NCI-H460 (cell line): ENCODE data around the gene MCRIP2. TPM values are rescaled to one million over a fixed set of nuclear protein-coding genes. Genes with fewer than 3 reads are reported as not detected.
A peak's percentile ranks its signal among the peaks of the same experiment; 100 is the strongest.
"Not testable (repeated sequence)": the region's sequence is repeated elsewhere in the genome, so short reads cannot be mapped to it uniquely, and the experiment has no call there.

ENCODE experiments used
- DNase-seq: peaks from one replicate; pipeline ENCODE4 v3.0.0-alpha.2; 2016; ENCODE audit warnings: low read depth; ENCODE audit errors: extremely low read depth
- total RNA-seq: library from RNA; depleted of rRNA; stranded (reverse); fragments of >200 nt; shearing (Covaris generic); gene quantifications from 2 replicates; pipeline ENCODE4 v1.2.3, GENCODE V29; 2014

The MCRIP2 gene
- total RNA-seq, 1 experiment from 2014 or later = 60.2 TPM

DNA sequence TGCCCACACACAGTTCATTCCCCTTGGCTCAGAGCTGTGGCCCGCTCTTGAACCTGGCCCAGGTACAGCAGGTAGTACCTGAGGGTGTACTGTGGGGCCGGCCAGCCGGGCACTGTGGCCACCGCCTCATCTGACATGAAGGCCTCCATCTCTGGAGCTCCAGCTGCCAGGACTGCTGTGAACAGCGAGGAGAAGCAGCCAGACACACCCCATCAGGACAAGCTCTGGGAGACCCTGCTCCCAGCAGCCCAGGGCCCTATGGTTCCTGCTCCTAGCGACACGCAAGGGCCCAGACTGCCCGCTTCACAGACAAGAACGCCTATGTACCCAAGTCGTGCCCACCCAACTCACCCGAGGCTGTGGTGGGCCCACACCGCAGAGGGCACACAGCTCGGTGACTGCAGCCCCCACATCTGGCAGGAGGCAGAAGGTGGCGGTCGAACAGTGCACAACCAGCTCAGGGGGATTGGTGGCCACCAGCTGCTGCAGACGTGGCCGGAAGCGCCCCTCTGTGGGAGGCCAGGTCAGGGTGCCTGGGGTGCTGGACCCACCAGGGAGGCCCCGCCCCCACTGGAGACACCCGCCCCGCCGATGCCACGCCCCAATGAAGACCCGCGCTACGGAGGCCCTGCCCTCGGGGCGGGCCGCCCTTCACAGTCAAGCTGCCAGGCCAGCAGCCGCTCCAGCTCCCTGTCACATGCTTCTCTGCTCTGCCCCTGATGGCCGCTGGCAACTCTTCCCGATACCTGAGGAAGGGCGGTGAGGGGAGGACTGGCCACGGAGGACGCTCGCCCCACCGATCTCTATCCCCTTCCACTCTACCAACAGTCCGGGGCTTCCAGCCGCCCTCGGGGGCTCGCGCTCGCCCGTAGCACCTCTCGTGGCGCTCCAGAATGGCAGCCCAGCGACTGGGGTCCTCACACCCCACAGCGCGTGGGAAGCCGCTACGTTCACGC lies 37.5 kb downstream of the MCRIP2 start:
- no peak for DNase-seq

DNA sequence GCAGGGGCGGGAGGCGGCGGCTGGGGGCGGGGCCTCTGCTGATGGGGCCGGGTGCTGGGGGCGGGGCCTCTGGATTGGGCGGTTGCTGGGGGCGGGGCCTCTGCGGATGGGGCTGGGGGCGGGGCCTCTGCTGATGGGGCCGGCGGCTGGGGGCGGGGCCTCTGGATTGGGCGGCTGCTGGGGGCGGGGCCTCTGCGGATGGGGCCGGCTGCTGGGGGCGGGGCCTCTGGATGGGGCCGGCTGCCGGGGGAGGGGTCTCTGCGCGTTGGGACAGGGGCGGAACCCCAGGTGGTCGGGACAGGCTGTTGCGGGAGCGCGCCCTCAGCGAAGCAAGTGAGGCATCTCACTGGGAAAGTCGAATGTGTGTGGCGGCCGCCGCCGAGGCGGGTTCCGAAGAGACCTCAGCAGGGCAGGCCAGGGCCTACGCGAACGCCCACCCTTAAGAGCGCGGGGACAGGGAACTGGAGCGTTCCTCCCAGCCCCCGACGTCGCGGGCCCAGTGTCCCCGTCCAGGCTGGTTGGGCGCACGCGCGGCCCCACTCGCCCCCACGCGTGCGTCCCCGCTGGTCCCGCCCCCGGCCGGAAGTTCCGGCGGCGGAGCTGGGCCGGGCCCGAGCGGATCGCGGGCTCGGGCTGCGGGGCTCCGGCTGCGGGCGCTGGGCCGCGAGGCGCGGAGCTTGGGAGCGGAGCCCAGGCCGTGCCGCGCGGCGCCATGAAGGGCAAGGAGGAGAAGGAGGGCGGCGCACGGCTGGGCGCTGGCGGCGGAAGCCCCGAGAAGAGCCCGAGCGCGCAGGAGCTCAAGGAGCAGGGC lies 38.4 kb downstream of the MCRIP2 start, which contains the start of gene STUB1:
TSS of gene STUB1 (plus strand) at position 597 of the 811 bp plus-strand sequence. CDS start at position 713, 116 bp downstream.
- DNase-seq = peak; percentile 86

DNA sequence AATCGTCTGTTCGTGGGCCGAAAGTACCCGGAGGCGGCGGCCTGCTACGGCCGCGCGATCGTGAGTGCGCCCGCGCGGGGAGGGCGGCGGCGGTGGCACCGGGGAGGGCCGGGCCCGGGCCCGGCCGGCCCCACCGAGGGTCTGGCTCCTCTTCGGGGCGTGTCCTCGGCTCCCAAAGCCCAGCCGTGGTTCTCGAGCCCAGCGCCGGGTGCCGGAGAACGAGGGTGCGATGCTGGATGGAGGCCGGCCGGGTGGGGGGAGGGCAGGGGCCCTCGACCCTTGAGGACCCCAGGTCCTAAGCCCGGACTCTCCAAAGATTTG lies 39.0 kb downstream of the MCRIP2 start:
- no peak for DNase-seq

DNA sequence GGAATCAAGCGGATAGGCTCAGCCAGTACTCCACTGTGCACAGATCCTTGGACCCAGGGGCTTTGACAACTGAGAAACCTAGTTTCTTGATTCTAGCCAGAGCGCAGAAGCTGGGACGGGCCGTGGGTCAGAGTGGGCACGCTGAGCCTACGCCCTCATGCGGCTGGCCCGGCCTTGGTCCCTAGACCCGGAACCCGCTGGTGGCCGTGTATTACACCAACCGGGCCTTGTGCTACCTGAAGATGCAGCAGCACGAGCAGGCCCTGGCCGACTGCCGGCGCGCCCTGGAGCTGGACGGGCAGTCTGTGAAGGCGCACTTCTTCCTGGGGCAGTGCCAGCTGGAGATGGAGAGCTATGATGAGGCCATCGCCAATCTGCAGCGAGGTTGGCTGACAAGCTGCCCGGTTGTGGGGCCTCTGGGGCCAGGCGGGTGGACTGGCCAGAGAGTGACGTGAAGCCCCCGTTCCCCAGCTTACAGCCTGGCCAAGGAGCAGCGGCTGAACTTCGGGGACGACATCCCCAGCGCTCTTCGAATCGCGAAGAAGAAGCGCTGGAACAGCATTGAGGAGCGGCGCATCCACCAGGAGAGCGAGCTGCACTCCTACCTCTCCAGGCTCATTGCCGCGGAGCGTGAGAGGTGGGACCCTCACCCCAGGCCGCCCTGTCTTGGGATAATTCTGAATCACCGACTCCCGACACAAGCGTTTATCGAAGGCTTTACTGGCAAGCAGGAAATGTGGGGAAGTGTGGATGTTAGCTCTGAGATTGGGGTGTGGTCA lies 39.5 kb downstream of the MCRIP2 start:
- DNase-seq = no peak

DNA sequence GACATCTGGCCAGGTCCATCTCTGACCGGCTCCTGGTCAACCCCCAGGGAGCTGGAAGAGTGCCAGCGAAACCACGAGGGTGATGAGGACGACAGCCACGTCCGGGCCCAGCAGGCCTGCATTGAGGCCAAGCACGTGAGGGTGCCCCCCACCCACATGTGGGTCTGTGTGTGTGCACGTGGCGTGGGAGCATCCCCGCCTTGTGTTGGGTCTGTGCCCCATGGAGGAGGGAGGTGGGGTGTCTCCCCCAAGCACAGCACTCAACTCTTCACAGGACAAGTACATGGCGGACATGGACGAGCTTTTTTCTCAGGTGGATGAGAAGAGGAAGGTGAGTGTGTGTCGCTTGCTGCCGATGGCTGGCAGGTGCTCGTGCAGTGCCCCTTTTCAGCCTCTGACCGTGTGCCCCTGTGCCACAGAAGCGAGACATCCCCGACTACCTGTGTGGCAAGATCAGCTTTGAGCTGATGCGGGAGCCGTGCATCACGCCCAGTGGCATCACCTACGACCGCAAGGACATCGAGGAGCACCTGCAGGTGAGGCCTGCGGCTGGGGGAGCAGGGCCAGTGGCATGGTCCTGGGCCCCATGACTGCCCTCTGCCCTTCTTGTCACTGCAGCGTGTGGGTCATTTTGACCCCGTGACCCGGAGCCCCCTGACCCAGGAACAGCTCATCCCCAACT lies 40.3 kb downstream of the MCRIP2 start:
- DNase-seq = no peak

DNA sequence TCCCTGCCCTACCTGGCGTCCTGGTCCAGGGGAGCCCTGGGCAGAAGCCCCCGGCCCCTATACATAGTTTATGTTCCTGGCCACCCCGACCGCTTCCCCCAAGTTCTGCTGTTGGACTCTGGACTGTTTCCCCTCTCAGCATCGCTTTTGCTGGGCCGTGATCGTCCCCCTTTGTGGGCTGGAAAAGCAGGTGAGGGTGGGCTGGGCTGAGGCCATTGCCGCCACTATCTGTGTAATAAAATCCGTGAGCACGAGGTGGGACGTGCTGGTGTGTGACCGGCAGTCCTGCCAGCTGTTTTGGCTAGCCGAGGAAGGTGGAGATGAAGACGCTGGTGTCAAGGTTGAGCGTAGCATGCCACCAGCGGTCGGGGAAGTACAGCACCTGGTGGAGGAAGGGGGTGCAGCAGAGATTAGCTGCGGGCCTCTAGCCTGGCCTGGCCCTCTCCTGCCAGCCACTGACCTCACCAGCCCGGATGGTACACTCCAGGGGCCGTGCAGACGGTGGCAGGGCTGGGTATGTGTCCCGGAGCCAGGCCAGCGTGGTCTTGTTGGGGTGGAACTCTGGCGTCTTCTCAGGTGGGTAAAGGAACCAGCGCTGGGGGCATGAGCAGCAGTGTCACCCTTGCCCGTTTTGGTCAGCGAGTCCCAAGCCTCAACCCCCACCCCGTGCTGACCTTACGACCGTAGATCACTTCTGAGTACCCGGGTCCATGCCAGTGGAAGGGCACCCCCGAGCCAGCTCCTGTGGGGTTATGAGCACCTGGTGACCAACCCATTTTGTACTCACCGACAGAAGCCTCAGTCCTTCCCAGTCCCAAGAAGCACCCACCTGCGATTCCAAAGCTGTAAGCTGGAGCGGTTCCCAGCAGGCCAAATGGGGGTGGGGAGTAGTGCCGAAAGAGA lies 41.1 kb downstream of the MCRIP2 start:
- no peak for DNase-seq

DNA sequence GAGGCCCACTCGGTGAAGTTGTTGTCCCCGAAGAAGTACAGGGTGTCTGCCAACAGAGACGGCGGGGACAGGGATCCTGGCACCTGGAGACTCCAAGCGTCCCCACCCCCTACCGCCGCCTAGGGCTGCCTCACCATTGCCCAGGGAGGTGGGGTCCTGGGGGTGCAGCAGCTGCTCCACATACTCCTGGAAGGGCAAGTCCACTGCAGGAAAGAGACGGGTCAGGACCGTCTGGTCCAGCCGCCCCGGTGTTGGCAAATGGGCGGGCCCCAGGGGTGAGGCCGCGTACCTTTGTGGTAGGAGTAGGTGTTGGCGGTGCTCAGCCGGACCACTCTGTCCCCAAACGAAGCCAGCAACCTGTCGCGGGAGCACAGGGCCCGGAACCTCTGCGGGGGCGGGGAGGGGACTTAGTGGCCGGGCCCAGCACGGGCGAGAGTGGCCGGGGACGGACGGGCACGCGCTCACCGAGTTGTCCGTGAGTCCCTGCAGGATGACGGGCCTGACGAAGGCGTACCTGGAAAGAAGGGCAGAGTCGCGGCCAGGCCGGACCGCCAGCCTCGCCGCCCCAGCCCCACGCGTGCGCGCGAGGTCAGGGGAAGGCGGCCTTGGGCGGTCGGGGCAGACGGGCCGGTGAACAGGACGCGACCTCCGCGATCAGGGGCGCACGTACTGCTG lies 41.9 kb downstream of the MCRIP2 start:
- no peak for DNase-seq

DNA sequence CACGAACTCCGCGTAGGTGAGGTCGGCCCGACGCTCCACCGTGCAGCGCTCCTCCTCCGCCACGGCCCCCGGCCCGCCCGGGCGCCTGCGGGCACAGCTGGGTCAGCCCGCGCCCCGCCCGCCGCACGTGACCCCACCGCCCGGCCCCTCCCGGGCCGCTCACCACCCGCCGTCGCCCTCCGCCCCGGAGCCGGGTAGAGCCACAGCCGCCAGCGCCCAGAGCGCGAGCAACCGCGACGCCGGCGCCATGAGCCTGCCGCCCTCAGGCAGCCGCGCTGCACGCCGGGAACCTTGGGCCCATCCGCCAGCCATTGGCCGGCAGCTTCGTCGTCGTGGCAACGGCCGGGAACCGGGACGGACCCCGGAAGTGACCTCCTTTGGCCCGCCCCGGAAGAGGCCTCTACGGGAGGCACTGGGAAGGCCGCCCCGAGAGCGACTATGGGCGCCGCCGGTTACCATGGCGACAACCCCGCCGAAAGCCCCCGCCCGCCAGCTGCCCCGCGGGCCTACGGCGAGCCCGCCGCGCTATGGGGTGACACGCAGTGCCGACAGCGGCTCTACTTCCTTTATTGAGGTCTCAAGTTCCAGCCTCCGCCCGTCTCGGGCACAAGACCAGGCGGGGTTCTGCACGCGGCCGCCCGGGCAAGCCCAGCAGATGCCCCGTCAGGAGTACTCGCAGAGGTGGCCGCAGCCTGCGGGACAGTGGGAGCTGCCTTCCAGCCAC lies 42.6 kb downstream of the MCRIP2 start, which contains the start of gene JMJD8:
TSS of gene JMJD8 (minus strand) at position 264 of the 724 bp plus-strand sequence. CDS start at position 249, 15 bp downstream.
- peak; percentile 95 for DNase-seq

DNA sequence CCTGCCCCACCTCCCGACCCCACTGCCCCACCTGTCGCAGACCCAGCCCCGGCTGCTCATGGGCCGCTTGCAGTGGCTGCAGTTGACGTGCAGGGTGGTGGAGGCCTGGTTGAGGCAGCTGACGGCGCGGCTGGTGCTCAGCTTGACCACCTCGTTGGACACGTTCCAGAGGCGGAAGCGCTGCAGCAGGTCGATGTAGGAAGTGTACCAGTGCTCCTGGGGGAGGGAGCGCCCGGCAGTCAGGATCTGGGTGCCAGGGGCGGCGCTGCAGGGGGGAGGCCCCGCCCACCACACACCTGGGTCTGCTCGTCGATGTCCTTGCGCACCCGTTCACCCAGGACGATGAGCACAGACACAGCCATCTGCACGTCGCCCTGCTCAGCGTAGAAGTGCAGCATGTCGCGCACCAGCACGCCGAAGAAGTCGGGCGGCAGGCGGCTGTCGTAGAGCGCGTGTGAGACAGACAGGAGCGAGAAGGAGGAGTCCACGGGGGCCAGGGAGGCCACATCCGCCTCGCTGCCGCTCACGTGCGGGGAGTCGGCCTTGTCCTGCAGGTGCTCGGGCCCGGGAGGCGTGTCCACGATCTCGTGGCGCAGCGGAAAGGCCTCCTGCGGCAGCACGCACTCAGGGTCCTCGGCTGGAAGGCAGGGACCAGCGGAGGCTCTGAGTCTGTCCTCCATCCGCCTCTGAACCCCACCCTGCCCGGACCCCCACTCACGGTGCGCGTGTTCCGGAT lies 43.5 kb downstream of the MCRIP2 start:
- no peak for DNase-seq

DNA sequence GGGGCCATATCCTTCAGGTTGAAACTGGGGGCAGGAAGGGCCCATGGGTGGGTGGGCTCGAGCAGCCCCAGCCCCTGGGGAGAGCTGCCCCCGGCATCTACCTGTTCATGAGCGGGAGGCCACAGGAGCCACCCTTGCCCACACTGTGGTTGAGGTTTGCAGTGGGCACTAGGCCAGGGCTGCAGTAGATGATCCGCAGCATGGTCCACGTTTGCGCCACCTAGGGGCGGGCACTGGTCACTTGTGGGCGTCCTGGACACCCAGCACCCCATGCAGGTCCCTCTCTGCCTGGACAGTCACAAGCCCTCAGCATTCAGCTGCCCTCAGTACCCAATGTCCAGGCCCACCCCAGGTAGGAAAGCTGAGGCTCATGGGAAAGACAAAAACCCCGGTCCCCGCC lies 44.3 kb downstream of the MCRIP2 start:
- DNase-seq = peak; percentile 73

DNA sequence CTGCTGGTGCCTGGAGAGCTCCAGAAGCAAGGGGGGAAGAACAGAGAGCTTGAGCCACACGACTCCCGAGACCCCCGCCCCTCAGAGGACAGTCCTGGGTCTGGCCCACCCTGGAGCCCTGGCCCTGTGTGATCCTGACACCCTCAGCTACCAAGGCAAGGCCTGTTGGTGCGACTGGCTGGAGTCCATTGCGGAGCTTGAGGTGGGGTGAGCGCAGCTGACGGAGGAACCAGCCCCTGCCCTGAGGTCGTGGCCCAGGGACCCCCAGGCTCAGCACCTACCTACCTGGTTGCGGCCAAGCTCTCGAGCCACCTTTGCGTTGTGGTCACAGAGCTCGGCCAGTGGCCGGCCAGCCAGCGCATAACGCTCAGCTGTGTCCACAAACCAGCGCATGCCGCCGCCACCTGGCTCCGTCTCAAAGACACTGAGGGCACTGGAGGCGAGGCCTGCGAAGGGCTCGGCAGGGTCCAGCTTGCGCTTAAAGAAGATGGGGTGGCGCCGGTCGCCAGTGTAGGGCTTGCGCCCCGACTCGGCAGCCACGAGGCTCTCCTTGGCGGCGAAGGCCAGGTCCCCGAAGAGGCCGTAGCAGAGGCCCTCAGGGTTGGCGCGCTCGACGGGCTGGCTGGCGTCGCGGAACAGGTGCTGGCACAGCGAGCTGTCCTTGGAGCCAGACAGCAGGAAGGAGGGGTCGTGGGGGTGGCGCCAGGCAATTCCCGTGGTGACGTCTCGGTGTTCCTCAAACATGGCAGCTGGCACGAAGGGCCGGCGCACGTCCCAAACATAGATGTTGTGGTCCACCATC lies 45.0 kb downstream of the MCRIP2 start:
- DNase-seq = no peak

DNA sequence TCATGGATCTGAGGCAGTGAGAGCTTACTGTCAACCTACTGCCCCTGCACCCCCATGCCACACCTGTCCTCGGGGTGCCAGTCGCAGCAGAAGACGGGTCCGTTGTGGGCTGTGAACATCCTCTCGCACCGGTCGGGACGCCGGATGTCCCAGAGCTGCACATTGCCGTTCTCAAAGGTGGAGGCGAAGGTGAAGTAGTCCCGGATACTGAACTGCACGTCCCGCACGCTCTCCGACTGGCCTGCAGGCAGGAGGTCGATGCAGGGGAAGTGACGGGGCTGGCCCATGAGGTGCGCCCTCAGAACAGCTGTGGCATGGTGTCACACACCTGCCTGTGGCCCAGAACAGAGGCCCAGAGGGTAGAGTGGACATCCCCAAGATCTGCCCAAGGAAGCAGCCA lies 45.9 kb downstream of the MCRIP2 start:
- no peak for DNase-seq

DNA sequence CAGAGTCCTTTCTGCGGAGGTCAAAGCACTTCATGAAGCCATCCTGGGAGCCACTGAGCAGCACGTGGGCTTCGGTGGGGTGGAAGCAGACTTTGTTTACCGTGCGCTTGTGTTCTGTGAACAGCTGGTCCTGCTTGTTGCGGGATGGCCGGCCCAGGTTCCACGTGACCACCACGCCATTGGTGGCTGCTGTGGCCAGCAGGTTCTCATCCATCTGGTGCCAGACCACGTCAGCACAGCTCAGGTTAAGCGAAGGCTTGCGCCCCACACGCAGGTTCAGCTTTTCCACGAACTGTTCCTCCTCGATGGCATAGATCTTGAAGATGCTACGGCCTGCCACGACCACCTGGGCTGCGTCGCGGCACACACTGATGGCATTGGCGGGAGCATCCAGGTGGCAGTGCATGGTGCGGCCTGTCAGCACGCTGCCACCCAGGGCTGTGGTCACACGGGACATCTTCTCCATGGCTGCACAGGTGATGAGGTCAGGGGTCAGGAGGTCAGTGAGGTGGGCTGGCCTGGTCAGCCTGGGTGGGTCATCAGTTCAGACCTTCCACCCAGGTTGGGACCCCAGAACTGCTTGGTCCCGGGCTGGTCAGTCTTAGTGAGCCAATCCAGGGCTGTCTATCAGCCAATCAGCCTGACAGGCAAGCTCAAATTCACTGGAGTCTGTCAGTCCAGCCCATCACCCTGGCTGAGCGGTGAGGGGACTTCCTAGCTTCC lies 47.7 kb downstream of the MCRIP2 start:
- no peak for DNase-seq

DNA sequence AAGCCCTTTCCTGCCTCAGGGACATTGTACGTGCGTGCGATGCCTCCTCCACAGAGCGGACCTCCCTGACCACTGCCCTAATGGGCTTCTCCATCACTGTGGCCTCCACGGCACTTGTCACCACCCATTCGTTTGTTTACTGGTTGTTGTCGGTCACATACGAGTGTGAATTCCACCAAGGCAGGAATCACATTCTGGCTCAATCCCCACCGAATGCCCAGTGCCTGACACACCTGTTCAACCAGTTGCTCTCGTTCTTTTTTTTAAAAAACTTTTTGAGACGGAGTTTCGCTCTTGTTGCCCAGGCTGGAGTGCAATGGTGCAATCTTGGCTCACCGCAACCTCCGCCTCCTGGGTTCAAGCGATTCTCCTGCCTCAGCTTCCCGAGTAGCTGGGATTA lies 49.6 kb downstream of the MCRIP2 start:
- DNase-seq = not testable (repeated sequence)

DNA sequence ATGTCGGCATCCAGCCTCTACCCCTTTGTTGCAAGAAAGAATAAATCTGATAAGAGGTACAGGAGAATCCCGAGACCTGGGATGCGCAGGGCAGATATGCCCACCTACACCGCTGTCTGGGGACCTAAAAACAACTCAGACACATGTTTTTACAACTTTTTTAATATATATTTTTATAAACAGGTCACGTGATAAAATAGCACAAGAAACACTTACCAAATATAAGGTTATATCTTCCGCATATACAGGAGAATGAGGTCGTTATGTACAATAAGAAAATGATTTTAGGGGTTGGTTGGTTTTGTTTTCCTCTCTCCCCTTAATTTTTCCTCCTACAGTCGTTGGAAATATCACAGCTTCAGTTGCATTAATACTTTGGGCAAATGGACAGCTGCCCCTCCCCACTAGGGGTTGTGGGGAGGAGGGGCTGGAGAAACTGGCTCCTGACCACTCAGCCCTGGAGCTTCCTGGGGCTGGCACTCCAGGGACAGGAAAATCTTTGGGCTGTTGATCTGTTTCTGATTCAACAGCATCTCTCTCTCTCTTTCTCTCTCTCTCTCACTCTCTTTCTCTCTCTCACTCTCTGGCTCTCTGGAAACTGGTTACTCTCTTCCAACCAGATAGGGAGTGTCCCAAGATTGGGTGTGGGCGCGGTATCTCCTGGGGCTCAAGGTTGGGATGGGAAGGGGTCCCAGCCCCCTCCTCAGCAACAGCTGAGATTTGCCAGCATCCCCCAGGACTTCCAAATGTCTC lies 50.9 kb downstream of the MCRIP2 start:
- no peak for DNase-seq
